ENCODE measurements around the gene THBS3.
A peak's percentile ranks its signal among the peaks of the same experiment; 100 is the strongest.
"Not testable (repeated sequence)": the region's sequence is repeated elsewhere in the genome, so short reads cannot be mapped to it uniquely, and the experiment has no call there.

Gene THBS3

GRCh38 chr1:155233502-155233901, 25.8 kb upstream of the THBS3 start:
- DNase-seq: not testable (repeated sequence)

DNA sequence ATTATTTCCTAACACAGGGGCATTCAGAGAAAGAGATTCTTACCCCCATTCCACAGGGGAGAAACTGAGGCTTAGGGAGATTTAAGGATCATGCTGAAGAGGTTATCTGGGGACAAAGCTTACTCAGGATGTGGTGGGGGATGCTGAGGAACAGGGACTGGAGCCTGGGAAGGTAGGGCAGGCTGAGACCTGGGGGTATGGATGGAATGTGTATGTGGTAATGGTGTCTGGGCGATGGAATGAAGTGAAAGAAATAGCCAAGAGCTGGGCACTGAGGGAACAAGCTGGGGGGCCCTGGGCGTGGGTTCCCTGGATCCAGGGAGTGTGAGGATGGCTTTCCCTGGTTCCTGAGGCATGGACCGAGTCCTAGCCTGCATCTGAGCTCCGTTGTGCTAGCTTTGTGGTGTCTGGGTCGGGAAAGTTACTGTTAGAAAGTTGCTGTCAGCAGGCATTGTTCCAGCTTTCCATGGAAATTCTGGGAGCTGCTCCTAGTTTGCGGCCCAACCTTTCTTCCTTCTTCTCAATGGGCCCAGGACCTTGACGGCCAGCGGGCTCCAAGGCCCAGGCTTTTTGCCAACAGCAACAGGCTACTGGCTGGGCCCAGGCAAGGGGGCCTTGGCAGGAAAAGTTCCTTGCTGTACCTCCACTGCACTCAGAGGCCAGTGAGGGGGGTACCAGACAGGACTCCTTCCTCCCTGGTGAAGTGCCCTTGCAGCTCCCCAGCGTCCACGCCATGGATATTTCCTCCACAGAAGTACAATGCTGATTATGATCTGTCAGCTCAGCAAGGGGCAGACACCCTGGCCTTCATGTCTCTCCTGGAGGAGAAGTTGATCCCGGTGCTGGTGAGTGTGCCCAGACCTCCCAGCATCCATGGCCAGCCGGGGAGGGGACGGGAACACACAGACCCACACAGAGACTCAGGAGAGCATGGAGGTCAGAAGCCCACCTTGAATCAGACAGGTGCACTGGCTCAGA, 24.6 kb upstream of the THBS3 start:
- DNase-seq: not testable (repeated sequence)

GRCh38 chr1:155231302-155231701, 23.6 kb upstream of the THBS3 start:
- not testable (repeated sequence) for DNase-seq

DNA sequence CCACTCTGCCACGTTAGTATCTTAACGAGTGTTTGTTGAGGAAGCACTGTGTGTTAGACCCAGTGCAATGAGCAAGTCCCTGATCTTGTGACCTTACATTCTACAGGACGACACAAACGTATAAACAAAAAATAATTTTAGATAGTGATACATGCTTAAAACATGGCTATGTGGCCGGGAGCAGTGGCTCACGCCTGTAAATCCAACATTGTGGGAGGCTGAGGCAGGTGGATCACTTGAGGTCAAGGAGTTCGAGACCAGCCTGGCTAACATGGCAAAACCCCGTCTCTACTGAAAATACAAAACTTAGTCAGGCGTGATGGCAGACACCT, 20.4 kb upstream of the THBS3 start:
- no peak for DNase-seq

DNA sequence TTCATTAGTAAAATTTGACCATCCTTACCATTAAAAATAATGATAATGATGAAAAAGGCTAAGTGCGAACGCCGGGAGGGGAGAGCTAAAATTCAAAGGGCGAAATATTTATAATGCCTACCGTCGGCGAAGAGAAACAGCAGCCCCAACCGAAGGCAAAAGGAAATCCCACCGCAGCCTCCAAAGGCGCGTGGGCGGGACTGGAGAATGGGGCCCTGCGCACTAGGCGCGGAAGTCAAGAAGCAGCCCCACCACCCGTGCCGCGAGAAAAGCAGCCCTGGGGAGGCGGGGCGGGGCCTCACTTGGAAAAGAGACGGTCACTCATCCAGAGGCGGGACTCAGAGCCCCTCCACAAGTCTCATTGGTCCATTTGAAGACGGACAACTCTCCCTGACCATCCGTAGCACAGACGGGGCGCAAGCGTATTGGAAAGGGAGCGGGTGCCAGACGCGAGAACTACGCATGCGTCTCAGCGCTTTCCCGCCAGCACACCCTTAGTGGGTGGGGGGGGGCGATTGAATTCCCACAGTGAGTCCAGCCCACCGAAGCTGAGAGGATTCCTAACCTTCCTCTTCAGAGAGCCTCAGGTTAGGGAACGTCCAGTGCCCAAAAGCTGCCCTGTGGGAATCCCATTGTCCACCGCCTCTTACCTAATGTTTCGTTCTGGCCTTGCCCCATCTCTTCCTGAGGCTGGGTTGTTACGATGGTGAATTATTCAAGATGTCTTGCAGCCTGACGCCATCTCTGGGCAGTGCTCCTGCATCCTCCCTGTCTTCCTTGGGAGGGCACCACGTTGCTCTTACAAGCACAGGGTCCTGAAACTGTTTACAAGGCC, 19.8 kb upstream of the THBS3 start:
- peak; percentile 100 for DNase-seq

DNA sequence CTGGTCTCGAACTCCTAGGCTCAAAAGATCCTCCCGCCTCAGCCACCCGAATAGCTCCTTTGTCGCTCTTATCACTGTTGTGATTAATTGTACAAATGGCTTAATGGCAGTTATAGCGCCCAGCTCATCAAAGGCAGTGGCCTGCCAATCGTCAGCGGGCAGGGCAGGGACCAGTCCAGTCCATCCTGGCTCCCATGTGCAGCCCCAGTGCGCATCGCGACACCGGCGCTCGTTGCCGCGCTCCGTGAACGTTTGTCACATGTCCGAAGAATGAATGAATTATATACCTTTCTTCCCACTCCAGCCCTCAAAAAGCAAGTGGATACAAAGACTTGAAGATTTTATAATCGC, 19.2 kb upstream of the THBS3 start:
- DNase-seq: no peak

- DNase-seq: peak; percentile 86
These were observed 18.7 kb upstream of the THBS3 start for GRCh38 chr1:155226188-155226909.

- DNase-seq: not testable (repeated sequence)
These were observed 17.7 kb upstream of the THBS3 start for GRCh38 chr1:155225404-155225759.

- no peak for DNase-seq
These were observed 15.3 kb upstream of the THBS3 start for GRCh38 chr1:155223047-155223446.

GRCh38 chr1:155220211-155220965, 12.7 kb upstream of the THBS3 start:
- not testable (repeated sequence) for DNase-seq

GRCh38 chr1:155219592-155220031, 11.9 kb upstream of the THBS3 start:
- peak; percentile 66 for DNase-seq

DNA sequence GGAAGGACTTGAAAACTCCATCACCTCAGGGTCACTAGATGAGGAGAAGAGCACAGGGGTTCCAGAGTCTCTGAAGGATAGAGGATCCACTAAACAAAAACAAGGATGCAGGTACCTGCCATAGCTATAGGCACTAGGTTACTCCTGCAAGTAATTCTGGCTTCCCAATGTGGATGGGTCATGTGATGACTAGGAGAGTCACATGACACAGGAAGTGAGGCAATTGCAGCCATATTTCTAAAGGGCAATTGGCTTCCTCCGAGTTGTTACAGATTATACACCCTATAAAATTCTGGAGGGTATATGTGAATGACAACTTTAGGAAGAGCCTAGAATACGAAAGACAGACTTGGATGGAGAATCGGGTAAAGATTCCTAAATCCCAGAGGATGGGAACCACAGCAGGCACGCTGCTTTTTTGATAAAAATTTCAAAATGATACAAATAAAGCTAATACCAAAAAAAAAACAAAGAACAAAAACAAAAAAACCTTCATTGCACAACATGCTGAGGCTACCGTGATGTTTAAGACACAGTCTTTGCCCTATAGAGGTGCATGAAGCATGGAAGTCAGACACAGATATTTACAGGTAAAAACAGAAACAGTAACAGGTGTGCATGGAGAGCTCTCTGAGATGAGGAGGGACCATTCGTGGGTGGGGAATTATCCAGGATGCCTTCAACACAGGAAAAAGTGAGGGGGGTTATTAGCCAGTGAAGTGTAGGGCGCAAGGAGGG, 11.3 kb upstream of the THBS3 start:
- DNase-seq: peak; percentile 81

- not testable (repeated sequence) for DNase-seq
These were observed 7.0 kb upstream of the THBS3 start for GRCh38 chr1:155214702-155215101.

DNA sequence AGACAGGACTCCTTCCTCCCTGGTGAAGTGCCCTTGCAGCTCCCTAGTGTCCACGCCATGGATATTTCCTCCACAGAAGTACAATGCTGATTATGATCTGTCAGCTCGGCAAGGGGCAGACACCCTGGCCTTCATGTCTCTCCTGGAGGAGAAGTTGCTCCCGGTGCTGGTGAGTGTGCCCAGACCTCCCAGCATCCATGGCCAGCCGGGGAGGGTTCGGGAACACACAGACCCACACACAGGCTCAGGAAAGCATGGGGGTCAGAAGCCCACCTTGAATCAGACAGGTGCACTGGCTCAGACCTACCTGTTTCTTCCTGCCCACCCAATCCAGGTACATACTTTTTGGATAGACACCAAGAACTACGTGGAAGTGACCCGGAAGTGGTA, 4.3 kb upstream of the THBS3 start:
- not testable (repeated sequence) for DNase-seq

DNA sequence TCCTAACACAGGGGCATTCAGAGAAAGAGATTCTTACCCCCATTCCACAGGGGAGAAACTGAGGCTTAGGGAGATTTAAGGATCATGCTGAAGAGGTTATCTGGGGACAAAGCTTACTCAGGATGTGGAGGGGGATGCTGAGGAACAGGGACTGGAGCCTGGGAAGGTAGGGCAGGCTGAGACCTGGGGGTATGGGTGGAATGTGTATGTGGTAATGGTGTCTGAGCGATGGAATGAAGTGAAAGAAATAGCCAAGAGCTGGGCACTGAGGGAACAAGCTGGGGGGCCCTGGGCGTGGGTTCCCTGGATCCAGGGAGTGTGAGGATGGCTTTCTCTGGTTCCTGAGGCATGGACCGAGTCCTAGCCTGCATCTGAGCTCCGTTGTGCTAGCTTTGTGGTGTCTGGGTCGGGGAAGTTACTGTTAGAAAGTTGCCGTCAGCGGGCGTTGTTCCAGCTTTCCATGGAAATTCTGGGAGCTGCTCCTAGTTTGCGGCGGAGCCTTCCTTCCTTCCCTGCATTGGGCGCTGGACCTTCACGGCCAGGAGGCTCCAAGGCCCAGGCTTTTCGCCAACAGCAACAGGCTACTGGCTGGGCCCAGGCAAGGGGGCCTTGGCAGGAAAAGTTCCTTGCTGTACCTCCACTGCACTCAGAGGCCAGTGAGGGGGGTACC, 3.8 kb upstream of the THBS3 start:
- not testable (repeated sequence) for DNase-seq

DNA sequence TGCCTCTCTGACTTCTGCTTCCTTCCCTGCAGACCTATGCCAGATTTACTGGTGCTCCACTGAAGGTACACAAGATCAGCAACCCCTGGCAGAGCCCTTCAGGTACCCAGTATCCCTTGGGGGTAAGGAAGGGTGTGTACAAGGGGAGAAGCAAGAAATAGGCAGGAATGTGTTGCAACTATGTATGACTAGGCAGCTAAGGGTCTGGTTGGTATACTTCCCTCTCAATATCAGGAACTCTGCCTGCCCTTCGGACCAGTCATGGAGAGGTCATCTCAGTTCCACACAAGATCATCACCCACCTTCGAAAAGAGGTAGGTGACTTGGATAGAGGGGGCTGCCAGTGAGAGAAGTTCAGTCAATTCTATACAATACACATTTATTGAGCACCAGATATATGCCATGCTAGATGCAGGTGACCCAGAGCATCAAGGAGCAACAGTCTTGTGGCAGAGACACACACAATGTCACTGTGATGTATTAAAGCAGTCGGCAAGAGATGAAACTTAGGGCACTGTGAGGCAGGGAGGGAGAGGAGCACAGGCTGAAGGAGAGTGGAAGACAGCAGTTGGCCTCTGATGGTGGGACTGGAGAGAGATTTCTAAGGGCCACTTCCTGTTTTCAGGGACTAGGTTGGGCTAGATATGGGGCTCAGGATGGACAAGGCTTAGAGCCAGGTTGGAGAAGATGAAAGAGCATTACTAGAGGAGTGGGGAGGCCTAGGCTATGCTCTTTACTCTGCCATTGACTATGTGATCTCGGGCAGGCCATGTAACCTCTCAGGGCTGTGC, 2.8 kb upstream of the THBS3 start:
- no peak for DNase-seq

- no peak for DNase-seq
These were observed 1.6 kb upstream of the THBS3 start for GRCh38 chr1:155209312-155209721.

GRCh38 chr1:155208541-155209311, 1.0 kb upstream of the THBS3 start, which contains the start of gene MTX1:
TSS of gene MTX1 (plus strand) at chr1:155208695. CDS start at chr1:155208805, 110 bp downstream.
- DNase-seq: peak; percentile 69
